Measurements from ENCODE around the gene PTGDS. TPM values are rescaled to one million over a fixed set of nuclear protein-coding genes. Genes with fewer than 3 reads are reported as not detected.
A peak's percentile ranks its signal among the peaks of the same experiment; 100 is the strongest.

Gene PTGDS
- total and polyA plus RNA-seq, 2 donors from 2014 or later, result 236 to 709 TPM

- intact Hi-C loops (cut with DNase I), result loop anchor here (10.0 kb wide), 2 partner anchors 97 to 147 kb away; partner anchors contain the start of genes AJM1, CCDC183, PHPT1 and TMEM141
- Histone ChIP-seq H3K9ac (ENCODE audit: low read length in 3 of 3) (no peak overlapping the region), H3K4me3 (ENCODE audit: low read length in 3 of 3) (no peak overlapping the region), H3K27ac (ENCODE audit: low read depth in 2 of 2, low read length in 2 of 2) (no peak overlapping the region), H3K36me3 (ENCODE audit: control insufficient read depth in 2 of 3, insufficient read depth in 3 of 3, low read length in 3 of 3) (peaks cover 0 to 23% (median 7%) of the 10 kb centered on the region in 3 donors), H3K27me3 (ENCODE audit: control insufficient read depth, insufficient read depth, low read length) (no peaks in the 10 kb centered on the region), H3K4me1 (ENCODE audit: control insufficient read depth in 2 of 3, insufficient read depth in 2 of 3, low read depth in 1 of 3, low read length in 3 of 3) (peaks cover 0 to 10% (median 0%) of the 10 kb centered on the region in 3 donors), H3K9me3 (ENCODE audit: control insufficient read depth in 2 of 3, insufficient read depth in 1 of 3, low read length in 3 of 3) (no peaks in the 10 kb centered on the region)
- DNase-seq, result peak in 2 of 5 donors; percentile 59 to 80
- TF ChIP-seq CTCF (IDR thresholded peaks at IDR 0.05; ENCODE audit: borderline replicate concordance, extremely low read depth, insufficient read depth), result no peak
- FAIRE-seq, result no peak
Measured at GRCh38 chr9:136942112-136942880, 35.0 kb upstream of the PTGDS start.

- intact Hi-C loops (cut with DNase I), result loop anchor here (10.0 kb wide), 2 partner anchors 98 to 148 kb away; partner anchors contain the start of genes AJM1, CCDC183, PHPT1 and TMEM141
- no peak for FAIRE-seq
- DNase-seq, result peak in 1 of 5 donors; percentile 80
- peaks cover 0 to 23% (median 7%) of the 10 kb centered on the region in 3 donors for H3K36me3 ChIP-seq (ENCODE audit: control insufficient read depth in 2 of 3, insufficient read depth in 3 of 3, low read length in 3 of 3)
- H3K4me3 ChIP-seq (ENCODE audit: low read length in 3 of 3), result no peak overlapping the region
- no peaks in the 10 kb centered on the region for H3K9me3 ChIP-seq (ENCODE audit: control insufficient read depth in 2 of 3, insufficient read depth in 1 of 3, low read length in 3 of 3)
- peaks cover 0 to 12% (median 2%) of the 10 kb centered on the region in 3 donors for H3K4me1 ChIP-seq (ENCODE audit: control insufficient read depth in 2 of 3, insufficient read depth in 2 of 3, low read depth in 1 of 3, low read length in 3 of 3)
- H3K9ac ChIP-seq (ENCODE audit: low read length in 3 of 3), result no peak overlapping the region
- H3K27me3 ChIP-seq (ENCODE audit: control insufficient read depth, insufficient read depth, low read length), result no peaks in the 10 kb centered on the region
- H3K27ac ChIP-seq (ENCODE audit: low read depth in 2 of 2, low read length in 2 of 2), result no peak overlapping the region
- TF ChIP-seq CTCF (IDR thresholded peaks at IDR 0.05; ENCODE audit: borderline replicate concordance, extremely low read depth, insufficient read depth), result no peak
Measured at GRCh38 chr9:136942881-136943230, 34.4 kb upstream of the PTGDS start.

- H3K27me3 ChIP-seq (ENCODE audit: control insufficient read depth, insufficient read depth, low read length), result no peaks in the 10 kb centered on the region
- H3K4me3 ChIP-seq (ENCODE audit: low read length in 3 of 3), result peak overlapping the region; percentile 30 to 84 (median 63)
- no peak for TF ChIP-seq CTCF (IDR thresholded peaks at IDR 0.05; ENCODE audit: borderline replicate concordance, extremely low read depth, insufficient read depth)
- no peaks in the 10 kb centered on the region for H3K9me3 ChIP-seq (ENCODE audit: control insufficient read depth in 2 of 3, insufficient read depth in 1 of 3, low read length in 3 of 3)
- intact Hi-C loops (cut with DNase I), result loop anchor here (10.0 kb wide), 2 partner anchors 99 to 149 kb away; partner anchors contain the start of genes AJM1, CCDC183, PHPT1 and TMEM141
- peaks cover 0 to 16% (median 4%) of the 10 kb centered on the region in 3 donors for H3K4me1 ChIP-seq (ENCODE audit: control insufficient read depth in 2 of 3, insufficient read depth in 2 of 3, low read depth in 1 of 3, low read length in 3 of 3)
- peak overlapping the region; percentile 68 to 83 for H3K27ac ChIP-seq (ENCODE audit: low read depth in 2 of 2, low read length in 2 of 2)
- H3K9ac ChIP-seq (ENCODE audit: low read length in 3 of 3), result peak overlapping the region in 2 of 3 donors; percentile 50 to 67
- no peak for FAIRE-seq
- DNase-seq, result peak in 1 of 5 donors; percentile 90
- H3K36me3 ChIP-seq (ENCODE audit: control insufficient read depth in 2 of 3, insufficient read depth in 3 of 3, low read length in 3 of 3), result peaks cover 0 to 23% (median 7%) of the 10 kb centered on the region in 3 donors
Measured at GRCh38 chr9:136943291-136944211, 33.8 kb upstream of the PTGDS start.

Data from kidney (tissue), 14 donors.